Spleen (tissue), 11 donors: Measurements from ENCODE around the gene RPL10. TPM values are rescaled to one million over a fixed set of nuclear protein-coding genes. Genes with fewer than 3 reads are reported as not detected.

Source experiments
- DNase-seq: peaks from one replicate; pipeline ENCODE4 v3.0.0-alpha.2; 2020
- H3K27ac ChIP-seq, 8 donors: fragments of 200-600 bp; sonication (generic) in 7 of 8; 1 replicate in 4 of 8; 2 replicates in 4 of 8; pipeline versions ENCODE4 v1.5.0 to v1.8.0; 2016 to 2021; ENCODE audit warnings: inconsistent platforms in 4 of 8, mild to moderate bottlenecking in 4 of 8, moderate library complexity in 1 of 8
- H3K27me3 ChIP-seq, 7 donors: fragments of 200-600 bp; sonication (generic) in 6 of 7; replicated peaks in 1 of 7; 1 replicate in 4 of 7; 2 replicates in 3 of 7; pipeline versions ENCODE4 v1.5.0 to v1.8.0; 2016 to 2021; ENCODE audit warnings: inconsistent platforms in 3 of 7, mild to moderate bottlenecking in 1 of 7
- H3K36me3 ChIP-seq, 6 donors: fragments of 200-600 bp; sonication (generic) in 5 of 6; 1 replicate in 4 of 6; 2 replicates in 2 of 6; pipeline versions ENCODE4 v1.5.0 to v1.8.0; 2016 to 2021; ENCODE audit warnings: inconsistent platforms in 2 of 6
- H3K4me1 ChIP-seq, 6 donors: fragments of 200-600 bp; sonication (generic) in 5 of 6; 1 replicate in 3 of 6; 2 replicates in 3 of 6; pipeline versions ENCODE4 v1.5.0 to v1.8.0; 2016 to 2021; ENCODE audit warnings: inconsistent platforms in 3 of 6
- H3K4me3 ChIP-seq, 8 donors: fragments of 200-600 bp; sonication (generic) in 7 of 8; 1 replicate in 4 of 8; 2 replicates in 4 of 8; pipeline versions ENCODE4 v1.5.0 to v1.8.0; 2016 to 2021; ENCODE audit warnings: inconsistent platforms in 4 of 8, mild to moderate bottlenecking in 4 of 8, moderate library complexity in 2 of 8
- H3K9me3 ChIP-seq, 8 donors: fragments of 200-600 bp; sonication (generic) in 7 of 8; 1 replicate in 4 of 8; 2 replicates in 4 of 8; pipeline versions ENCODE4 v1.5.0 to v1.8.0; 2016 to 2021; ENCODE audit warnings: inconsistent platforms in 4 of 8
- POLR2A ChIP-seq, 3 donors: fragments of 450-650 bp; IDR thresholded peaks; one replicate each; pipeline ENCODE4 v1.5.1; 2017; ENCODE audit warnings: antibody characterized with exemption in 3 of 3, mild to moderate bottlenecking in 1 of 3
- POLR2AphosphoS5 ChIP-seq, 3 donors: sonication (generic); formaldehyde crosslinking; IDR thresholded peaks; one replicate each; pipeline ENCODE4 v1.5.1; 2017; ENCODE audit warnings: antibody characterized with exemption in 3 of 3
- WGBS, 5 donors: extraction: QIAGEN DNeasy Blood & Tissue Kit in 3 of 5; methylation state at CpG; one replicate each; pipeline versions ENCODE4 v1.1.5 to v1.1.7; 2013 to 2018; 5-methylcytosine and 5-hydroxymethylcytosine counted together
- intact Hi-C: fragments of 100-400 bp; cut with DNase I; formaldehyde crosslinking; loops from one replicate; pipeline ENCODE4 v1.15.0; 2023; ENCODE audit warnings: low total_unique reads
- microRNA-seq, 3 donors: library from miRNA; unstranded; fragments of <30 nt; microRNA quantifications; one replicate each; pipeline versions ENCODE4 to v1.1.0, GENCODE V29; 2019 to 2020
- polyA plus RNA-seq, 3 donors: library from polyadenylated mRNA; stranded (reverse); fragments of 200-250 nt; gene quantifications; one replicate each; pipeline ENCODE4 v1.2.1, GENCODE V29; 2013
- small RNA-seq, 4 donors: library from RNA; depleted of rRNA; stranded (forward); fragments of <200 nt; gene quantifications; one replicate each; pipeline ENCODE3, GENCODE V24; 2016
- total RNA-seq, 7 donors: library from RNA; depleted of rRNA in 3 of 7; stranded (reverse); fragments of >200 nt in 3 of 7; fragmentation: NEBNext Ultra II Directional in 4 of 7; extraction: Animal tissue kit (Norgen Biotek cat#: 25700) in 4 of 7; gene quantifications; one replicate each; pipeline versions ENCODE4 v1.1.0 to v1.2.1, GENCODE V29; 2016 to 2021
- TF ChIP-seq, protein P1 (sequence below), 11 experiments: fragments of 200-600 bp in 7 of 11; fragments of 450-650 bp in 4 of 11; sonication (generic) in 4 of 11; IDR thresholded peaks in 8 of 11; conservative IDR thresholded peaks in 3 of 11; 1 replicate in 7 of 11; 2 replicates in 4 of 11; pipeline versions ENCODE4 v1.4.0 to v1.8.0; 2016 to 2021; ENCODE audit warnings: antibody characterized with exemption in 11 of 11, inconsistent platforms in 4 of 11, mild to moderate bottlenecking in 1 of 11
- donor health status: healthy with polysubstance abuse.
- donor health status: DM: no; HTN: no; CAD: no; lungs with moderate emphysema.
- donor health status: DM: no; HTN: no; CAD: no.
- donor health status: Bipolar disorder and iron deficiency.
- donor health status: healthy.
- donor health status: DM: no; HTN: no; CAD: no.
- donor health status: DM: yes; HTN: yes; CAD: no.

The RPL10 gene
- total and polyA plus RNA-seq, 10 donors: 2,711 to 9,324 (median 3,504) TPM

DNA sequence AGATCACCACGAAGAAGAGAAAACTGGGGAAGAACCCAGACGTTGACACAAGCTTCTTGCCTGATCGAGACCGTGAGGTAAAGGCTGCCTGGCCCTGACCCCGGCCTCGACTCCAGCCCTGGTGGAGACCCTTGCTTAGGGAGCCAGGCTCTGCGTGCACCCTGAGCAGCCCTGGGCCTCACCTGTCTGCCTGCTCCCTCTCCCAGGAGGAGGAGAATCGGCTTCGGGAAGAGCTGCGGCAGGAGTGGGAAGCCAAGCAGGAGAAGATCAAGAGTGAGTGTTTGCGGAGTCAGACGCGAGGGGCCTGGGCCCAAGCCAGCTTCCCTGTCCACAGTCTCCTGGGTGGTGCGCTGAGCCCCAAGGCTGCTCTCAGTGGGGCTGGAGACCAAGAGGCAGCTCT lies 50.3 kb downstream of the RPL10 start:
- Histone ChIP-seq H3K27ac (no peak overlapping the region), H3K4me1 (peaks cover 4 to 26% (median 17%) of the 10 kb centered on the region in 6 donors), H3K27me3 (peaks cover 0 to 6% (median 0%) of the 10 kb centered on the region in 7 donors), H3K36me3 (peaks cover 0 to 69% (median 23%) of the 10 kb centered on the region in 6 donors), H3K4me3 (no peak overlapping the region), H3K9me3 (no peaks in the 10 kb centered on the region)
- TF ChIP-seq POLR2A (IDR thresholded peaks at IDR 0.05): no peak
- TF ChIP-seq POLR2AphosphoS5 (IDR thresholded peaks at IDR 0.05): no peak
- TF ChIP-seq, protein P1, sequence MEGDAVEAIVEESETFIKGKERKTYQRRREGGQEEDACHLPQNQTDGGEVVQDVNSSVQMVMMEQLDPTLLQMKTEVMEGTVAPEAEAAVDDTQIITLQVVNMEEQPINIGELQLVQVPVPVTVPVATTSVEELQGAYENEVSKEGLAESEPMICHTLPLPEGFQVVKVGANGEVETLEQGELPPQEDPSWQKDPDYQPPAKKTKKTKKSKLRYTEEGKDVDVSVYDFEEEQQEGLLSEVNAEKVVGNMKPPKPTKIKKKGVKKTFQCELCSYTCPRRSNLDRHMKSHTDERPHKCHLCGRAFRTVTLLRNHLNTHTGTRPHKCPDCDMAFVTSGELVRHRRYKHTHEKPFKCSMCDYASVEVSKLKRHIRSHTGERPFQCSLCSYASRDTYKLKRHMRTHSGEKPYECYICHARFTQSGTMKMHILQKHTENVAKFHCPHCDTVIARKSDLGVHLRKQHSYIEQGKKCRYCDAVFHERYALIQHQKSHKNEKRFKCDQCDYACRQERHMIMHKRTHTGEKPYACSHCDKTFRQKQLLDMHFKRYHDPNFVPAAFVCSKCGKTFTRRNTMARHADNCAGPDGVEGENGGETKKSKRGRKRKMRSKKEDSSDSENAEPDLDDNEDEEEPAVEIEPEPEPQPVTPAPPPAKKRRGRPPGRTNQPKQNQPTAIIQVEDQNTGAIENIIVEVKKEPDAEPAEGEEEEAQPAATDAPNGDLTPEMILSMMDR (IDR thresholded peaks at IDR 0.05 in 8 of 11, conservative IDR thresholded peaks at IDR 0.05 in 3 of 11): no peak
- intact Hi-C loops: no loop called here
- 91 to 97% (median 93%) methylated on average over 13 to 14 of the region's 14 CpGs for WGBS, 5 donors
- DNase-seq: no peak

DNA sequence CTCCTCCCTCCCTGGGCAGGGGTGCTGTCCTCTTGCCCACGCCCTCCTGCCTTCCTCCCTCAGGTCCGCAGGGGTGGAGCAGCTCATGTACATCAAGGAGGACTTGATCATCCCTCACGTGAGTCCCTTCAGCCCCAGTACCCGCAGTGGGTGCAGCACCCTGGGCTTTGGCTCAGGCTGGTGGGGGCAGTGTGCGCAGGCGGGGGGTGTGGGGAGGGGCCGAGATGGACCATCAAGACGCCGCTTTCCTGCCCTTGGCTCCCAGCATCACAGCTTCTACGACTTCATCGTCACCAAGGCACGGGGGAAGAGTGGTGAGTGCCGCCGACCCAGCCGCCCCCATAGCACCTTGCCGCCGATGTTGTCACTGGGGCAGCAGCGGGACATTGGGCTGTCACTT lies 51.4 kb downstream of the RPL10 start:
- no peak for DNase-seq
- Histone ChIP-seq H3K9me3 (no peaks in the 10 kb centered on the region), H3K4me1 (peaks cover 2 to 20% (median 13%) of the 10 kb centered on the region in 6 donors), H3K36me3 (peaks cover 0 to 69% (median 23%) of the 10 kb centered on the region in 6 donors), H3K27me3 (peaks cover 0 to 1% (median 0%) of the 10 kb centered on the region in 7 donors), H3K27ac (no peak overlapping the region), H3K4me3 (no peak overlapping the region)
- no peak for TF ChIP-seq POLR2A (IDR thresholded peaks at IDR 0.05)
- no peak for TF ChIP-seq POLR2AphosphoS5 (IDR thresholded peaks at IDR 0.05)
- TF ChIP-seq, protein P1 (IDR thresholded peaks at IDR 0.05 in 8 of 11, conservative IDR thresholded peaks at IDR 0.05 in 3 of 11): no peak
- 93 to 97% (median 95%) methylated on average over 6 to 18 of the region's 18 CpGs for WGBS, 5 donors
- intact Hi-C loops: no loop called here

DNA sequence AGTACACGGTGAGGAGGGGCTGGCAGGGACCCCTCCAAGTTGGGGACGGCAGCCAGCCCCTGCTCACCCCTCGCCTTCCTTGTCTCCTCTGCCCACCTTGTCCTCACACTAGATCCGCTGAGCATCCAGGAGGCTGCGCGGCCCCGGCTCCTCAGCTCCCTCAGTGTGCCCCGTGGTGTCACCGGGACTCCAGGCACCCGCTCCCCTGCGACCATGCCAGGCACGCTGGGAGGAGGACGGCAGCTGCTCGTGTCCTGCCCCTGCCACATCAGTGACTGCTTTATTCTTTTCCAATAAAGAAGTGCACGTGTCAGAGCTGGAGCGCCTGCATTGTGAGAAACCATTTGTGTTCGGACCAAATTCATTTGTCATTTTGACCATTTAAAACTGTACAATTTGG lies 52.1 kb downstream of the RPL10 start:
- TF ChIP-seq, protein P1 (IDR thresholded peaks at IDR 0.05 in 8 of 11, conservative IDR thresholded peaks at IDR 0.05 in 3 of 11): no peak
- TF ChIP-seq POLR2A (IDR thresholded peaks at IDR 0.05) (no peak), POLR2AphosphoS5 (IDR thresholded peaks at IDR 0.05) (no peak)
- DNase-seq: no peak
- peaks cover 0 to 69% (median 23%) of the 10 kb centered on the region in 6 donors for H3K36me3 ChIP-seq
- H3K27ac ChIP-seq: no peak overlapping the region
- peaks cover 0 to 13% (median 6%) of the 10 kb centered on the region in 6 donors for H3K4me1 ChIP-seq
- intact Hi-C loops: no loop called here
- H3K9me3 ChIP-seq: no peaks in the 10 kb centered on the region
- 93 to 96% (median 94%) methylated on average over 11 to 17 of the region's 17 CpGs for WGBS, 5 donors
- no peak overlapping the region for H3K4me3 ChIP-seq
- no peaks in the 10 kb centered on the region for H3K27me3 ChIP-seq

Small RNA genes within 50 kb of the gene (microRNA-seq; reads per million reads assigned to microRNA genes)
- 0 to 1.1 (median 0.85) reads per million in 3 donors for gene MIR6858

Small RNA genes within 50 kb of the gene (small RNA-seq; reads per million reads assigned to genes)
- 0 to 0.29 (median 0.03) reads per million in 4 donors for gene MIR6858
- gene SNORA70: 0 reads per million in 4 donors

Other genes starting within 250 kb of the RPL10 start
- gene OPN1MW, start 215.8 kb upstream of the RPL10 start, total RNA-seq: not detected
- gene OPN1MW, start 215.8 kb upstream of the RPL10 start, polyA plus RNA-seq: not detected
- gene OPN1MW2, start 178.6 kb upstream of the RPL10 start, total RNA-seq: not detected
- not detected for gene OPN1MW2, start 178.6 kb upstream of the RPL10 start, polyA plus RNA-seq
- not detected for gene OPN1MW3, start 140.8 kb upstream of the RPL10 start, total RNA-seq
- not detected for gene OPN1MW3, start 140.8 kb upstream of the RPL10 start, polyA plus RNA-seq
- not detected for gene TEX28, start 103.3 kb upstream of the RPL10 start, total RNA-seq
- gene TEX28, start 103.3 kb upstream of the RPL10 start, polyA plus RNA-seq: not detected
- gene TKTL1, start 102.6 kb upstream of the RPL10 start, total RNA-seq: 1 to 10 TPM in 3 of 7 donors, under 1 TPM in 3, not detected in 1; 0.42 to 3.7 (median 1.2) TPM
- under 1 TPM; 0.13 to 0.57 (median 0.24) TPM for gene TKTL1, start 102.6 kb upstream of the RPL10 start, polyA plus RNA-seq
- 1,000 to 10,000 TPM in 1 of 7 donors, 100 to 1,000 TPM in 6; 401 to 1,447 (median 668) TPM for gene FLNA, start 23.7 kb upstream of the RPL10 start, total RNA-seq
- 100 to 1,000 TPM; 259 to 548 (median 322) TPM for gene FLNA, start 23.7 kb upstream of the RPL10 start, polyA plus RNA-seq
- 10 to 100 TPM; 29.8 to 56.3 (median 49.9) TPM for gene EMD, start 19.1 kb upstream of the RPL10 start, total RNA-seq
- 10 to 100 TPM; 77.8 to 83.1 (median 78.9) TPM for gene EMD, start 19.1 kb upstream of the RPL10 start, polyA plus RNA-seq
- 10 to 100 TPM; 25.9 to 54.5 (median 43.5) TPM for gene DNASE1L1, start 10.9 kb downstream of the RPL10 start, total RNA-seq
- gene DNASE1L1, start 10.9 kb downstream of the RPL10 start, polyA plus RNA-seq: 10 to 100 TPM; 18.1 to 26.5 (median 22.5) TPM
- gene TAFAZZIN, start 13.2 kb downstream of the RPL10 start, total RNA-seq: 100 to 1,000 TPM in 1 of 7 donors, 10 to 100 TPM in 6; 70.1 to 107 (median 76.3) TPM
- gene TAFAZZIN, start 13.2 kb downstream of the RPL10 start, polyA plus RNA-seq: 100 to 1,000 TPM in 2 of 3 donors, 10 to 100 TPM in 1; 65.7 to 135 (median 115) TPM
- gene ATP6AP1, start 30.3 kb downstream of the RPL10 start, total RNA-seq: 100 to 1,000 TPM in 3 of 7 donors, 10 to 100 TPM in 4; 80.3 to 127 (median 99.9) TPM
- gene ATP6AP1, start 30.3 kb downstream of the RPL10 start, polyA plus RNA-seq: 10 to 100 TPM; 34.2 to 62.3 (median 44.1) TPM
- 100 to 1,000 TPM in 6 of 7 donors, 10 to 100 TPM in 1; 88.7 to 137 (median 111) TPM for gene GDI1, start 38.8 kb downstream of the RPL10 start, total RNA-seq
- gene GDI1, start 38.8 kb downstream of the RPL10 start, polyA plus RNA-seq: 100 to 1,000 TPM in 2 of 3 donors, 10 to 100 TPM in 1; 56.2 to 125 (median 107) TPM
- gene FAM50A, start 45.8 kb downstream of the RPL10 start, total RNA-seq: 10 to 100 TPM; 30.3 to 53.9 (median 45.5) TPM
- 100 to 1,000 TPM in 1 of 3 donors, 10 to 100 TPM in 2; 65.7 to 123 (median 99.4) TPM for gene FAM50A, start 45.8 kb downstream of the RPL10 start, polyA plus RNA-seq
- 10 to 100 TPM in 6 of 7 donors, 1 to 10 TPM in 1; 9.1 to 46.8 (median 27.2) TPM for gene PLXNA3, start 59.9 kb downstream of the RPL10 start, total RNA-seq
- 10 to 100 TPM in 1 of 3 donors, 1 to 10 TPM in 2; 2.5 to 11.6 (median 4.1) TPM for gene PLXNA3, start 59.9 kb downstream of the RPL10 start, polyA plus RNA-seq
- 10 to 100 TPM; 11.8 to 25.2 (median 16.7) TPM for gene LAGE3, start 80.9 kb downstream of the RPL10 start, total RNA-seq
- gene LAGE3, start 80.9 kb downstream of the RPL10 start, polyA plus RNA-seq: 10 to 100 TPM; 15.0 to 27.7 (median 27.3) TPM
- gene UBL4A, start 88.2 kb downstream of the RPL10 start, total RNA-seq: 10 to 100 TPM; 18.6 to 36.3 (median 23.1) TPM
- 10 to 100 TPM; 13.4 to 27.1 (median 20.6) TPM for gene UBL4A, start 88.2 kb downstream of the RPL10 start, polyA plus RNA-seq
- gene SLC10A3, start 92.3 kb downstream of the RPL10 start, total RNA-seq: 10 to 100 TPM; 15.9 to 21.8 (median 17.4) TPM
- gene SLC10A3, start 92.3 kb downstream of the RPL10 start, polyA plus RNA-seq: 10 to 100 TPM; 11.0 to 17.0 (median 14.1) TPM
- gene FAM3A, start 117.9 kb downstream of the RPL10 start, total RNA-seq: 10 to 100 TPM; 29.1 to 38.1 (median 34.7) TPM
- 10 to 100 TPM; 35.2 to 54.5 (median 52.3) TPM for gene FAM3A, start 117.9 kb downstream of the RPL10 start, polyA plus RNA-seq
- gene G6PD, start 148.5 kb downstream of the RPL10 start, total RNA-seq: 10 to 100 TPM; 57.0 to 93.1 (median 70.3) TPM
- 10 to 100 TPM; 15.5 to 34.2 (median 15.7) TPM for gene G6PD, start 148.5 kb downstream of the RPL10 start, polyA plus RNA-seq
- 10 to 100 TPM; 18.9 to 66.6 (median 39.1) TPM for gene IKBKG, start 149.2 kb downstream of the RPL10 start, total RNA-seq
- gene IKBKG, start 149.2 kb downstream of the RPL10 start, polyA plus RNA-seq: 10 to 100 TPM; 21.5 to 52.8 (median 49.9) TPM
- not detected for gene CTAG1A, start 186.8 kb downstream of the RPL10 start, total RNA-seq
- gene CTAG1A, start 186.8 kb downstream of the RPL10 start, polyA plus RNA-seq: not detected
- not detected for gene CTAG1B, start 220.9 kb downstream of the RPL10 start, total RNA-seq
- gene CTAG1B, start 220.9 kb downstream of the RPL10 start, polyA plus RNA-seq: not detected